IPS DF 19.7 (cell line): ENCODE measurements around the gene NGFR.

Source experiments
- DNase-seq: peaks from one replicate; pipeline ENCODE4 v3.0.0-alpha.2; 2013; ENCODE audit warnings: low read depth, low spot score

The NGFR gene

GRCh38 chr17:49515196-49515770, 20.2 kb downstream of the NGFR start:
- DNase-seq, result no peak

- no peak for DNase-seq
These were observed 21.1 kb downstream of the NGFR start for GRCh38 chr17:49516180-49516579.

- DNase-seq, result no peak
These were observed 23.4 kb downstream of the NGFR start for GRCh38 chr17:49518346-49519078.

- no peak for DNase-seq
These were observed 24.7 kb downstream of the NGFR start for GRCh38 chr17:49519781-49520180.

- no peak for DNase-seq
These were observed 25.4 kb downstream of the NGFR start for GRCh38 chr17:49520386-49521087.

- DNase-seq, result no peak
These were observed 26.0 kb downstream of the NGFR start for GRCh38 chr17:49521088-49521450.

- DNase-seq, result no peak
These were observed 26.6 kb downstream of the NGFR start for GRCh38 chr17:49521471-49522356.

DNA sequence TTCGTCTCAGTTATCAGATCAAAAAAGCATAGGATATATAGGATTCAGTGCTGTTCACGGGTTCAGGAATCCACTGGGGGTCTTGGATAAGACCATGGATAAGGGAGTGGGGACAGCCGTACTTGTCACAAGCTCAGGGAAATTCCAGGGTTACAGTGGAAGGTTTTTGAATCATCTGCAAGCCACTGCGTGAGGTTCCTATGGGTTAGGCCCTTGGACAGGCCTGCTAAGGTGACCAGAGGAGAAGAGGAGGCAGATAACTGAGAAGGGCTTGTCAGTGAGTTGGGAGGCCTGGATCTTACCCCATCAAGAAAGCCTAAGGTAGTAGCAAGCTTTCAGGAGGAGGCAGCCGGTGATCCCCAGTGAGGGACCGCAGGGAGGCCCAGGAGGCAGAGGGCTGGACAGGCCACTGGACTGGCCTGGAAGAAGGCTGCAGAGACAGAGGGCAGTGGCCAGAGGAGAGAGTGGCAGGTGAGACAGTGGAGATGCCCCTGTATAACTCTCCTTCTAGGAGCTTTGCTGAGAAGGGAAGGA, 27.3 kb downstream of the NGFR start:
- DNase-seq, result no peak

- no peak for DNase-seq
These were observed 28.1 kb downstream of the NGFR start for GRCh38 chr17:49523196-49523595.

GRCh38 chr17:49523706-49524472, 28.8 kb downstream of the NGFR start:
- DNase-seq, result no peak

DNA sequence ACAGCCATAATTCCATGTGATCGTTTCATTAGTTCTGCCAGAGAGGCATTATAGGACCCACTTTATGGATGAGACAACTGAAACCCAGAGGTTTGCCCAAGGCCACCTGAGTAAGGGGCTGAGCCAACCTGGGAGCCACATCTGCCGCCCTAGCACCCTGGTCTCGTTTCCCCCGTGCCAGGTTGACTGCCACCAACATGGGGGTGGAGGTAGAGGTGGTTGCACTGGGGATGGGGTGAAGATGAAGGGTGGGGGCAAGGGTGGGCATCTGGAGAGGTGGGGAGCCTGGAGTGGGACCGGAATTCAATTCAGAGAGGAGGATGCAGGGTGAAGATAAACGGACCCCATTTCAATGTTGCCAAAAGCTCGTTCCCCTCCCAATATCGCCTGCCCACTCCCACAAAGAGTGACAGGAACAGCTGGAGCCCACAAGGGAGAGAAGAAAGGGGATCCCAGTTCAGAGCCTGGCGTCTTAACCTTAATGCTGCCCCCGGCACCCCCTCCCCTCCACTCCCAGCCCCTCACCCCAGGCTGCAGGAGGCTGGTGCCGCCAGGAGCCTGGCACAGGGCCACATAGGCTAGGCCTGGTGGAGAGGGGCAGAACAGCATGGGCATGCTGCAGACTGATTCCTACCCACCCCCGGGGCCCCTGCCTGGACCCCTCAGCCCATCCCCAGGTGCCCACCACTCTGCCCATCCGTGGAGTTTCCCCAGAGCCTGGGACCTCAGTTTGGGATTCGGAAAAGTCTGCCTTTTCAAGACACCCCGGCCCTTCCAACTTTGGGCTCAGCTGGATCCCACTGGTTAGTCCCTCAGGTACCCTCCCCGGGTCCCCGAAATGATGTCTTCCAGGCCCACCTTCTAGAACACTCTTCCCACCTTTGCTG, 29.6 kb downstream of the NGFR start:
- DNase-seq, result no peak

GRCh38 chr17:49525831-49526741, 31.0 kb downstream of the NGFR start:
- no peak for DNase-seq

DNA sequence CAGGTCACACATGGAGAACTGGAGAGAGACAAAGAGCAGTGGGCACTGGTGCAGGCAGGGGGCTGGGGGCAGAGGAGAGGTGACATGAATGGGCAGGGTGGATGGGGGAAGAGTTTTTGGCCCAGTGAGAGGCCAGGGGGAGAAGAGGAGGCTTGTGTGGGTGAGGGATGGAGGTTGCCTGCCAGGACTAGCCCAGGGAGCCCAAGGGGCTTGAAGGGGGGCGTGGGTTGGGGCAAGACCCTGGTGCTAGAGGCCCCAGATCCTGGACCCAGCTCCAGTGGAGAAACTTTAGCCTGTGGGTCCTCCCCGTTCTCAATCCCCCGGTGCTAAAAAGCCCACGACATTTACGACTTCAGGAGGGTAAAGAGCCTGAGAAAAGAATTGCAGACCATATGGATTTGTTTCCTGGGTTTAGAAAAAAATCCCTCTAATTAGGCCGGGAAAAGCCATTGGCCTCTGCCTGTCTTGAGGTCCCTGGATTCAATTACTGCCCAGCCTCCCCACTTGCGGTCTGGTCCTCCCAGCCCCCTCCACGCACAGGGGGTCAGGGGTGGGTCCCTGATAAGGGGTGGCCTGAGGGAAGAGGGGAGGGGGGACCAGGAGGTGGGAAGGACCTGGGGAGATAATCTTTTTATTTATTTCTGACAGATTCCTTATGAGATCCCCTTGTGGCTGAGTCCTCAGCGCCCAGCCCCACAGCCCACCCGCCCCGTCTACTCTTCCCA, 33.0 kb downstream of the NGFR start:
- DNase-seq, result no peak

GRCh38 chr17:49528966-49529365, 33.9 kb downstream of the NGFR start:
- no peak for DNase-seq

DNA sequence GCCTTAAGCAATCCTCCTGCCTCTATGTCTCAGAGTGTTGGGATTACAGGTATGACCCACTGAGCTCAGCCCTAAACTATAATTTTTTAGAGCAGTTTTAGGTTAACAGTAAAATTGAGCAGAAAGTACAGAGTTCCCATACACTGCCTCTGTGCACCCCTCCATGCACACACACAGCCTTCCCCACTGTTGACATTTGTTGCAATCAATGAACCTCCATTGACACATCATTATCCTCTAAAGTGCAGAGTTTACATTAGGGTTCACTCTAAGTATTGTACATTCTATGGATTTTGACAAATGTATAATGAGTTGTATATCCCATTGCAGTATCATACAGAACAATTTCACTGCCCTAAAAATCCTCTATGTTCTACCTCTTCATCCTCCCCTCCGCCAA, 35.0 kb downstream of the NGFR start:
- DNase-seq, result no peak

DNA sequence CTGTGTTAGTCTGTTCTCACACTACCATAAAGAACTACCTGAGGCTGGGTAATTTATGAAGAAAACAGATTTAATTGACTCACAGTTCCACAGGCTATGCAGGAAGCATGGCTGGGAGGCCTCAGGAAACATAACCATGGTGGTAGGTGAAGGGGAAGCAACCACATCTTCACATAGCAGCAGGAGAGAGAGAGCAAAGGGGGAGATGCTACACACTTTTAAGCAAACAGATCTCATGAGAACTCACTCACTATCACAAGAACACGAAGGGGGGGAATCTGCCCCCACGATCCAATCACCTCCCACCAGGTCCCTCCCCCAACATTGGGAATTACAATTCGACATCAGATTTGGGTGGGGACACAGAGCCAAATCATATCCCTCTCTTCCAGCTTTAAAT, 48.8 kb downstream of the NGFR start:
- no peak for DNase-seq

- no peak for DNase-seq
These were observed 50.0 kb downstream of the NGFR start for GRCh38 chr17:49545007-49545660.
